ENCODE data around the gene ZFR.

ZFR gene

DNA sequence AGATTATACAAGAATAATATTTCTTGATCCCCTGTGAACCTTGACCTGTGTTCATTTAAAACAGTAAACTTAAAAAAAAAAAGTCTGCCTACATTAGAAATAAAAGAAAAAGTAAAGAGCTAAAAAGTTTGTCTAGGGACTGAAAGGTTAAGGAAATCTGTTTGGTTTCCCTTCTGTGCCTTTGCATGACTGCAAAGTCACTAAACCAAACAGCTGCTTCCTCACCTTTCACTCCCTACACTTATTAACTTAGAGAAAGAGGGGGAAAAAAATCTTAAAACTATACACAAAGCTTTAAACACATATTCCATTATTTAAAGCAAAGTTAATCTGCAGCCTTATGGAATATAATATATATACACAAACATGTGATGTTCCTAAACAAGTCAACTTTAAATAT is 65.1 kb downstream of the ZFR start:
- Histone ChIP-seq H3K79me2 (ENCODE audit: insufficient read depth, low read length) (no peaks in the 10 kb centered on the region), H3K36me3 (ENCODE audit: low read length) (peaks cover 44% of the 10 kb centered on the region), H3K4me3 (ENCODE audit: insufficient read depth, low read length, poor library complexity, severe bottlenecking) (no peak overlapping the region), H3K9me2 (replicated peaks; ENCODE audit: insufficient read depth, low read length) (no peaks in the 10 kb centered on the region), H4K20me1 (ENCODE audit: low read depth, low read length) (no peaks in the 10 kb centered on the region), H3K27me3 (ENCODE audit: low read length) (no peaks in the 10 kb centered on the region), H3K27ac (ENCODE audit: low read depth, low read length) (no peak overlapping the region), H3K9ac (ENCODE audit: low read length) (no peak overlapping the region), H3F3A (ENCODE audit: insufficient read depth) (peaks cover 8% of the 10 kb centered on the region; the same call in 1 of the 2 replicates), H3K4me2 (ENCODE audit: low read depth, low read length, poor library complexity, severe bottlenecking) (no peak overlapping the region), H3K9me3 (ENCODE audit: insufficient read depth, low read length) (no peaks in the 10 kb centered on the region), H2AFZ (ENCODE audit: low read depth, low read length, severe bottlenecking) (no peak overlapping the region)
- TF ChIP-seq, protein P1, sequence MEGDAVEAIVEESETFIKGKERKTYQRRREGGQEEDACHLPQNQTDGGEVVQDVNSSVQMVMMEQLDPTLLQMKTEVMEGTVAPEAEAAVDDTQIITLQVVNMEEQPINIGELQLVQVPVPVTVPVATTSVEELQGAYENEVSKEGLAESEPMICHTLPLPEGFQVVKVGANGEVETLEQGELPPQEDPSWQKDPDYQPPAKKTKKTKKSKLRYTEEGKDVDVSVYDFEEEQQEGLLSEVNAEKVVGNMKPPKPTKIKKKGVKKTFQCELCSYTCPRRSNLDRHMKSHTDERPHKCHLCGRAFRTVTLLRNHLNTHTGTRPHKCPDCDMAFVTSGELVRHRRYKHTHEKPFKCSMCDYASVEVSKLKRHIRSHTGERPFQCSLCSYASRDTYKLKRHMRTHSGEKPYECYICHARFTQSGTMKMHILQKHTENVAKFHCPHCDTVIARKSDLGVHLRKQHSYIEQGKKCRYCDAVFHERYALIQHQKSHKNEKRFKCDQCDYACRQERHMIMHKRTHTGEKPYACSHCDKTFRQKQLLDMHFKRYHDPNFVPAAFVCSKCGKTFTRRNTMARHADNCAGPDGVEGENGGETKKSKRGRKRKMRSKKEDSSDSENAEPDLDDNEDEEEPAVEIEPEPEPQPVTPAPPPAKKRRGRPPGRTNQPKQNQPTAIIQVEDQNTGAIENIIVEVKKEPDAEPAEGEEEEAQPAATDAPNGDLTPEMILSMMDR (IDR thresholded peaks at IDR 0.05; ENCODE audit: insufficient read depth, low read length, poor library complexity, severe bottlenecking): no peak
- no peak for TF ChIP-seq EZH2phosphoT487 (conservative IDR thresholded peaks at IDR 0.05; ENCODE audit: low read length)

DNA sequence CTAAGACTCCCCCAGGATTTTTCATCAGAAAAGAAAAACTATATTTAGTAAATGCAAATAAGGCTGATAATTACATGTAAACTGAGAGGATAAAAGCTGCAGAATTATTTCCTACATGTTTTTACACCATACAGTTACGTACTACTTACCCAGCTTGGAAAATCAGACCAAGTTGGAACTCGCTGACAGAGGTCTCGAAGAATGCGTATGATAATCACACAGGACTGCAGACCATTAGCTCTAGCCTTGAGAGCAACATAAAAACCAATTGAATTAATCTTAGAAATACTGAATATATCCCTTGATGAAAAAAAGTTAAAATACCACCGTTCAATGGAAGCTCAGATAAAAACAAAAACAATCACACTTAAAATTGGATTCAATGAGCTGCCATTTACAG is 65.6 kb downstream of the ZFR start:
- no peak overlapping the region for H3K9ac ChIP-seq (ENCODE audit: low read length)
- H3K4me2 ChIP-seq (ENCODE audit: low read depth, low read length, poor library complexity, severe bottlenecking): no peak overlapping the region
- H3K79me2 ChIP-seq (ENCODE audit: insufficient read depth, low read length): no peaks in the 10 kb centered on the region
- no peaks in the 10 kb centered on the region for H3K9me3 ChIP-seq (ENCODE audit: insufficient read depth, low read length)
- H2AFZ ChIP-seq (ENCODE audit: low read depth, low read length, severe bottlenecking): no peak overlapping the region
- H3K27ac ChIP-seq (ENCODE audit: low read depth, low read length): no peak overlapping the region
- H3K27me3 ChIP-seq (ENCODE audit: low read length): no peaks in the 10 kb centered on the region
- no peaks in the 10 kb centered on the region for H4K20me1 ChIP-seq (ENCODE audit: low read depth, low read length)
- no peak overlapping the region for H3K4me3 ChIP-seq (ENCODE audit: insufficient read depth, low read length, poor library complexity, severe bottlenecking)
- peaks cover 39% of the 10 kb centered on the region; the same call in 1 of the 2 replicates for H3K36me3 ChIP-seq (ENCODE audit: low read length)
- TF ChIP-seq EZH2phosphoT487 (conservative IDR thresholded peaks at IDR 0.05; ENCODE audit: low read length): no peak
- TF ChIP-seq, protein P1 (IDR thresholded peaks at IDR 0.05; ENCODE audit: insufficient read depth, low read length, poor library complexity, severe bottlenecking): no peak
- peaks cover 8% of the 10 kb centered on the region; the same call in 1 of the 2 replicates for H3F3A ChIP-seq (ENCODE audit: insufficient read depth)
- H3K9me2 ChIP-seq (replicated peaks; ENCODE audit: insufficient read depth, low read length): no peaks in the 10 kb centered on the region

DNA sequence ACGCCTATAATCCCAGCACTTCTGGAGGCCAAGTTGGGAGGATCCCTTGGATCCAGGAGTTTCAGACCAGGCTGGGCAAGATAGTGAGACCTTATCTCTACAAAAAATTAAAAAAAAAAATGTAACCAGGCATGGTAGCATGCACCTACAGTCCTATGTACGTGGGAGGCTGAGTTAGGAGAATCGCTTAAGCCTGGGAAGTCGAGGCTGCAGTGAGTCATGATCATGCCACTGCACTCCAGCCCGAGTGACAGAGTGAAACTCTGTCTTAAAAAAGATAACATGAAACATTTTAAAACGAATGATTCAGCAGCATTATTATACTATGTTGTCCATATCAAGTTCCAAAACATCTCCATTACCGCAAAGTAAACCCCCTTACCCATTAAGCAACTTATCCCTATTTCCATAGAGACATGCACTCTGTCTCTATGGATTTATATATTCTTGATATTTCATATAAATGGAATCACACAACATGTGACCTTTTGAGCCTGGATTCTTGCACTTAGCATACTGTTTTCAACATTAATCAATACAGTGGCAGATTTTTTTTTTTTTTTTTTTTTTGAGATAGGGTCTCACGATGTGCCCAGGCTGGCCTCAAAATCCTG is 74.9 kb downstream of the ZFR start:
- Histone ChIP-seq H3K4me2 (ENCODE audit: low read depth, low read length, poor library complexity, severe bottlenecking) (no peak overlapping the region), H3K27ac (ENCODE audit: low read depth, low read length) (no peak overlapping the region), H3K9ac (ENCODE audit: low read length) (no peak overlapping the region), H3K27me3 (ENCODE audit: low read length) (no peaks in the 10 kb centered on the region), H4K20me1 (ENCODE audit: low read depth, low read length) (no peaks in the 10 kb centered on the region), H3K9me3 (ENCODE audit: insufficient read depth, low read length) (no peaks in the 10 kb centered on the region), H3K36me3 (ENCODE audit: low read length) (peaks cover 14% of the 10 kb centered on the region; the same call in 1 of the 2 replicates), H3K79me2 (ENCODE audit: insufficient read depth, low read length) (no peaks in the 10 kb centered on the region), H2AFZ (ENCODE audit: low read depth, low read length, severe bottlenecking) (no peak overlapping the region), H3K9me2 (replicated peaks; ENCODE audit: insufficient read depth, low read length) (no peaks in the 10 kb centered on the region), H3F3A (ENCODE audit: insufficient read depth) (no peaks in the 10 kb centered on the region), H3K4me3 (ENCODE audit: insufficient read depth, low read length, poor library complexity, severe bottlenecking) (no peak overlapping the region)
- TF ChIP-seq EZH2phosphoT487 (conservative IDR thresholded peaks at IDR 0.05; ENCODE audit: low read length): no peak
- TF ChIP-seq, protein P1 (IDR thresholded peaks at IDR 0.05; ENCODE audit: insufficient read depth, low read length, poor library complexity, severe bottlenecking): no peak
